Neural progenitor cell (in vitro differentiated cells): ENCODE results near the gene MTF2. TPM values are rescaled to one million over a fixed set of nuclear protein-coding genes. Genes with fewer than 3 reads are reported as not detected.
"Not testable (repeated sequence)": the region's sequence is repeated elsewhere in the genome, so short reads cannot be mapped to it uniquely, and the experiment has no call there.

ENCODE experiments used
- DNase-seq: peaks from one replicate; pipeline ENCODE4 v3.0.0-alpha.2; 2016; ENCODE audit warnings: low spot score
- H2AFZ ChIP-seq: fragments of 200-600 bp; sonication (generic); replicated peaks from 2 replicates; pipeline ENCODE4 v1.6.1; 2016; ENCODE audit warnings: antibody characterized with exemption
- H3F3A ChIP-seq: fragments of 200-600 bp; sonication (generic); 2 replicates; pipeline ENCODE4 v1.6.1; 2016; ENCODE audit warnings: antibody characterized with exemption, low read depth
- H3K27ac ChIP-seq: fragments of 200-600 bp; sonication (generic); 2 replicates; pipeline ENCODE4 v1.5.1; 2016; ENCODE audit warnings: mild to moderate bottlenecking
- H3K27me3 ChIP-seq: fragments of 200-600 bp; sonication (generic); 2 replicates; pipeline ENCODE4 v1.6.1; 2016; ENCODE audit warnings: mild to moderate bottlenecking, moderate library complexity
- H3K36me3 ChIP-seq: fragments of 200-600 bp; sonication (generic); 2 replicates; pipeline ENCODE4 v1.5.1; 2016
- H3K4me1 ChIP-seq: fragments of 200-600 bp; sonication (generic); 2 replicates; pipeline ENCODE4 v1.6.1; 2016; ENCODE audit warnings: mixed run types
- H3K4me2 ChIP-seq: fragments of 200-600 bp; sonication (generic); 2 replicates; pipeline ENCODE4 v1.6.1; 2016
- H3K4me3 ChIP-seq: fragments of 200-600 bp; sonication (generic); 2 replicates; pipeline ENCODE4 v1.5.1; 2016
- H3K79me2 ChIP-seq: fragments of 200-600 bp; sonication (generic); 2 replicates; pipeline ENCODE4 v1.6.1; 2016; ENCODE audit warnings: low read depth
- H3K9ac ChIP-seq: fragments of 200-600 bp; sonication (generic); 2 replicates; pipeline ENCODE4 v1.6.1; 2016
- H3K9me3 ChIP-seq: fragments of 200-600 bp; sonication (generic); 2 replicates; pipeline ENCODE4 v1.5.1; 2016; ENCODE audit warnings: low read depth
- H4K20me1 ChIP-seq: fragments of 200-600 bp; sonication (generic); 2 replicates; pipeline ENCODE4 v1.6.1; 2016; ENCODE audit warnings: low read depth
- H3K27ac Mint-ChIP-seq: 3 replicates; pipeline ENCODE4 v1.8.0; 2021; ENCODE audit warnings: mixed read lengths
- H3K27me3 Mint-ChIP-seq: 2 replicates; pipeline ENCODE4 v1.8.0; 2022; ENCODE audit warnings: low read depth, mild to moderate bottlenecking, inconsistent platforms, moderate library complexity, mixed read lengths; ENCODE audit not compliant: insufficient read depth
- H3K36me3 Mint-ChIP-seq: 3 replicates; pipeline ENCODE4 v1.8.0; 2021; ENCODE audit warnings: mixed read lengths
- H3K4me1 Mint-ChIP-seq: 3 replicates; pipeline ENCODE4 v1.8.0; 2021; ENCODE audit warnings: mixed read lengths
- H3K4me3 Mint-ChIP-seq: 3 replicates; pipeline ENCODE4 v1.8.0; 2021; ENCODE audit warnings: mild to moderate bottlenecking, moderate library complexity, mixed read lengths
- H3K9me3 Mint-ChIP-seq: 3 replicates; pipeline ENCODE4 v1.8.0; 2020; ENCODE audit warnings: mixed read lengths
- CTCF ChIP-seq: fragments of 200-600 bp; sonication (generic); IDR thresholded peaks from 2 replicates; pipeline ENCODE4 v1.5.1; 2017; ENCODE audit warnings: antibody characterized with exemption, mild to moderate bottlenecking
- EZH2 ChIP-seq: fragments of 200-600 bp; sonication (generic); IDR thresholded peaks from 2 replicates; pipeline ENCODE4 v1.6.1; 2017; ENCODE audit warnings: antibody characterized with exemption, mild to moderate bottlenecking, moderate library complexity
- EZH2phosphoT487 ChIP-seq: fragments of 200-600 bp; sonication (generic); IDR thresholded peaks from 2 replicates; pipeline ENCODE4 v1.6.1; 2017; ENCODE audit warnings: antibody characterized with exemption
- total RNA-seq: library from RNA; depleted of rRNA; stranded (reverse); fragments of >200 nt; gene quantifications from 2 replicates; pipeline ENCODE4 v1.2.3, GENCODE V29; 2015; ENCODE audit warnings: low replicate concordance

Gene MTF2
- total RNA-seq, 1 donor from 2014 or later = 149 TPM

GRCh38 chr1:93164816-93165215, 85.7 kb downstream of the MTF2 start:
- H3K4me1 ChIP-seq = no peaks in the 10 kb centered on the region
- H4K20me1 ChIP-seq = no peaks in the 10 kb centered on the region
- Mint-ChIP-seq H3K27me3 (no peaks in the 10 kb centered on the region), H3K27ac (no peak overlapping the region), H3K9me3 (peaks cover 34% of the 10 kb centered on the region), H3K4me1 (no peaks in the 10 kb centered on the region), H3K4me3 (no peak overlapping the region), H3K36me3 (peaks cover 41% of the 10 kb centered on the region)
- H3K9ac ChIP-seq = no peak overlapping the region
- DNase-seq = no peak
- no peaks in the 10 kb centered on the region for H3K27me3 ChIP-seq
- no peak overlapping the region for H3K27ac ChIP-seq
- peaks cover 5% of the 10 kb centered on the region for H3K36me3 ChIP-seq
- no peak overlapping the region for H2AFZ ChIP-seq
- H3K9me3 ChIP-seq = no peaks in the 10 kb centered on the region
- no peak overlapping the region for H3K4me3 ChIP-seq
- H3F3A ChIP-seq = no peaks in the 10 kb centered on the region
- H3K4me2 ChIP-seq = no peak overlapping the region
- TF ChIP-seq EZH2 = no peak
- no peak for TF ChIP-seq CTCF
- no peak for TF ChIP-seq EZH2phosphoT487
- peaks cover 39% of the 10 kb centered on the region for H3K79me2 ChIP-seq

DNA sequence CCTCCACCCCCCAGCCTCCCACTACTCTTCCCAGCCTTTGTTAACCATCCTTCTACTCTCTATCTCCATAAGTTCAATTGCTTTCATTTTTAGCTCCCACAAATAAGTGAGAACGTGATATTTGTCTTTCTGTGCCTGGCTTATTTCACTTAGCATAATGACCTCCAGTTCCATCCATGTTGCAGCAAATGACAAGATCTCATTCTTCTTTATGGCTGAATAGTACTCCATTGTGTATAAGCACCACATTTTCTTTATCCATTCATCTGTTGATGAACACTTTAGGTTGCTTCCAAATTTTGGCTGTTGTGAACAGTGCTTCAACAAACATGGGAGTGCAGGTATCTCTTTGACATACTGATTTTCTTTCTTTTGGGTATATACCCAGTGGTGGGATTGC, 86.8 kb downstream of the MTF2 start:
- not testable (repeated sequence) for H3K4me2 ChIP-seq, H3K4me1 Mint-ChIP-seq, H3K4me3 ChIP-seq, H3K9ac ChIP-seq, H4K20me1 ChIP-seq, H3K9me3 ChIP-seq, H3K27ac ChIP-seq, H3K27ac Mint-ChIP-seq, H2AFZ ChIP-seq, H3F3A ChIP-seq, H3K36me3 ChIP-seq, H3K4me1 ChIP-seq, H3K4me3 Mint-ChIP-seq, H3K27me3 Mint-ChIP-seq, DNase-seq, H3K27me3 ChIP-seq
- peaks cover 49% of the 10 kb centered on the region for H3K79me2 ChIP-seq
- Mint-ChIP-seq H3K36me3 (peaks cover 44% of the 10 kb centered on the region), H3K9me3 (peaks cover 35% of the 10 kb centered on the region)

DNA sequence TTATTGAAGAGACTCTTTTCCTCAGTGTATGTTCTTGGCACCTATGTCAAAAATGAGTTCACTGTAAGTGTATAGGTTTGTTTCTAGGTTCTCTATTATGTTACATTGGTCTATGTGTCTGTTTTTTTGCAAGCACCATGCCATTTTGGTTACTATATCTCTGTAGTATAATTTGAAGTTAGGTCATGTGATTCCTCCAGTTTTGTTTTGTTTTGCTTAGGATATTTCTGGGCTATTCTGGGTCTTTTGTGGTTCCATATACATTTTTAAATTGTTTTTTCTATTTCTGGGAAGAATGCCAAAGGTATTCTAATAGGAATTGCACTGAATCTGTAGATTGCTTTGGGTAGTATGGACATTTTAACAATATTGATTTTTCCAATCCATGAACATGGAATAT, 87.9 kb downstream of the MTF2 start:
- Mint-ChIP-seq H3K36me3 (peaks cover 48% of the 10 kb centered on the region), H3K9me3 (peaks cover 39% of the 10 kb centered on the region), H3K4me3 (no peak overlapping the region), H3K27me3 (no peaks in the 10 kb centered on the region), H3K4me1 (peaks cover 4% of the 10 kb centered on the region), H3K27ac (no peak overlapping the region)
- peaks cover 49% of the 10 kb centered on the region for H3K79me2 ChIP-seq
- H3K27ac ChIP-seq = no peak overlapping the region
- no peaks in the 10 kb centered on the region for H3K27me3 ChIP-seq
- H3K4me2 ChIP-seq = no peak overlapping the region
- H2AFZ ChIP-seq = no peak overlapping the region
- H4K20me1 ChIP-seq = no peaks in the 10 kb centered on the region
- TF ChIP-seq CTCF (no peak), EZH2 (no peak), EZH2phosphoT487 (no peak)
- H3K4me3 ChIP-seq = no peak overlapping the region
- H3K9me3 ChIP-seq = no peaks in the 10 kb centered on the region
- peaks cover 5% of the 10 kb centered on the region for H3K36me3 ChIP-seq
- H3K4me1 ChIP-seq = no peaks in the 10 kb centered on the region
- DNase-seq = no peak
- no peaks in the 10 kb centered on the region for H3F3A ChIP-seq
- H3K9ac ChIP-seq = no peak overlapping the region

- H4K20me1 ChIP-seq, H3K9ac ChIP-seq, H3K27ac ChIP-seq, DNase-seq, H3K4me1 ChIP-seq, H3K4me3 Mint-ChIP-seq, H3K27ac Mint-ChIP-seq, H3K36me3 ChIP-seq, H3K4me1 Mint-ChIP-seq, H3K27me3 Mint-ChIP-seq, H3K4me3 ChIP-seq, H3K9me3 ChIP-seq, H2AFZ ChIP-seq, H3K4me2 ChIP-seq, H3K27me3 ChIP-seq, H3F3A ChIP-seq: not testable (repeated sequence)
- Mint-ChIP-seq H3K9me3 (peaks cover 39% of the 10 kb centered on the region), H3K36me3 (peaks cover 51% of the 10 kb centered on the region)
- peaks cover 80% of the 10 kb centered on the region for H3K79me2 ChIP-seq
Observed at GRCh38 chr1:93170141-93170678, 91.1 kb downstream of the MTF2 start.
